ENCODE measurements around the gene SPP2. TPM values are rescaled to one million over a fixed set of nuclear protein-coding genes. Genes with fewer than 3 reads are reported as not detected.

SPP2 gene
- total and polyA plus RNA-seq, 9 of the 15 experiments (the other 6 are each of a cell fraction or from before 2014, with no cell fraction given): not detected

DNA sequence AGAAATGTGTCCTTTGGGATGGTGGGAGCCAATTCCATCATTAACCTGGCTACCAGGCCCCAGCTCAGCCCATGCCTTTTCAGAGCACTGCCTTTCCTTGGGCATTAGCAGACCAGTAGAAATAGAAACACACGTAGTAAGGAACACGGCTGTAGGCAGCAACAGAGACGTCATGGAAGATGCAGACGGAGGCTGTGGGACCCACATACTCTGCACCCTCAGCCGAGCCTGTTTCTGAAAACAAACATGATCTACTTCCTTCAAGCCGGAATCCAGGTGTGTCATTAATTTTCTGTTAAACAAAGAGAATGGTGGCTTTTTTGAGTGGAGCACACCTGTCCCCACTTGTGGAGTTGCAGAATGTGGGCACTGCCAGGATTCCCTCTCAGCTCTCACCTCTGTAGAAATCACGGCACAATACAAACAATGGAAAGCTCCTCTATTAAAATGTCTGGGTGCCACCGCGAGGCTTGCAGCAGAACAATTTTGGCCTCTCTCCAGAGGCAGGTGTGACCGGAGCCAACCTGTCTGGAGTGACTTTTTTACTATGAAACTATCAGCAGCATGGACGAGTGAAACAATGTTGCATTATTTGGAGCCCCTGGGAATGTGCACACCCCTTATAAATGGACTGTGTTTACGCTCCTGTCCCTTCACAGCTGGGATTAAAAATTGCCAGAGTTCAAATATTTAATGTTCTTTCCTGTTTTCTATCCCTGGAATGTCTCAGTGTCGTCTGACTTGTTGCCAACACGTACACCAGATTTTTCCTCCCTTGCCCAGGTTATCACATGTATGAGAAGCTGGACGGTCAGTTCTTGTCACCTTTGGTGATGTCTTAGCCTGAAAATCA lies 31.7 kb downstream of the SPP2 start:
- H3K36me3 ChIP-seq (ENCODE audit: control insufficient read depth, insufficient read depth, low read length): no peaks in the 10 kb centered on the region
- no peak overlapping the region for H3K4me3 ChIP-seq
- no peaks in the 10 kb centered on the region for H3K9me1 ChIP-seq (ENCODE audit: control insufficient read depth, insufficient read depth, low read length)
- no peak overlapping the region for H3K27ac ChIP-seq (ENCODE audit: extremely low read depth, low read depth, low read length)
- ATAC-seq (no peak), DNase-seq (ENCODE audit: extremely low read depth in 1 of 4, low spot score in 3 of 4) (no peak), FAIRE-seq (no peak)
- in situ Hi-C loops (cut with MboI): no loop called here
- ChIA-PET CTCF (ENCODE audit: low intra/inter-chr PET ratio) (no interaction called here), POLR2A (no interaction called here)
- no peaks in the 10 kb centered on the region for H3K9me3 ChIP-seq (replicated peaks; ENCODE audit: control insufficient read depth, insufficient read depth, low read depth, low read length)
- WGBS (ENCODE audit: insufficient coverage, low coverage, missing lambda C conversion rate): 2% methylated on average over 13 of the region's 15 CpGs
- TF ChIP-seq ETV1 (tag; conservative IDR thresholded peaks at IDR 0.05; ENCODE audit: low read depth) (no peak), MAFF (IDR thresholded peaks at IDR 0.05; ENCODE audit: low read length) (no peak), IRF2 (CRISPR knock-in tag; IDR thresholded peaks at IDR 0.05) (no peak), CCAR2 (IDR thresholded peaks at IDR 0.05; ENCODE audit: low read depth, low read length) (no peak), SMARCC2 (IDR thresholded peaks at IDR 0.05; ENCODE audit: low read depth) (no peak), RFX7 (CRISPR knock-in tag; IDR thresholded peaks at IDR 0.05) (no peak), FOXK2 (conservative IDR thresholded peaks at IDR 0.05 in 1 of 2, IDR thresholded peaks at IDR 0.05 in 1 of 2; ENCODE audit: low read depth in 2 of 2) (no peak), NFXL1 (CRISPR knock-in tag; IDR thresholded peaks at IDR 0.05) (no peak), ZNF778 (CRISPR knock-in tag; IDR thresholded peaks at IDR 0.05) (no peak), ASH1L (IDR thresholded peaks at IDR 0.05; ENCODE audit: borderline replicate concordance, low read depth, partially characterized antibody) (no peak), XRCC3 (IDR thresholded peaks at IDR 0.05) (no peak), DPF2 (IDR thresholded peaks at IDR 0.05) (no peak), FOXA1 (IDR thresholded peaks at IDR 0.05; ENCODE audit: borderline replicate concordance) (no peak), SRSF9 (IDR thresholded peaks at IDR 0.05; ENCODE audit: borderline replicate concordance, low read depth, low read length) (no peak), CBX2 (IDR thresholded peaks at IDR 0.05; ENCODE audit: insufficient read depth, low read length, poor library complexity, severe bottlenecking) (no peak)
- TF ChIP-seq, protein P1, sequence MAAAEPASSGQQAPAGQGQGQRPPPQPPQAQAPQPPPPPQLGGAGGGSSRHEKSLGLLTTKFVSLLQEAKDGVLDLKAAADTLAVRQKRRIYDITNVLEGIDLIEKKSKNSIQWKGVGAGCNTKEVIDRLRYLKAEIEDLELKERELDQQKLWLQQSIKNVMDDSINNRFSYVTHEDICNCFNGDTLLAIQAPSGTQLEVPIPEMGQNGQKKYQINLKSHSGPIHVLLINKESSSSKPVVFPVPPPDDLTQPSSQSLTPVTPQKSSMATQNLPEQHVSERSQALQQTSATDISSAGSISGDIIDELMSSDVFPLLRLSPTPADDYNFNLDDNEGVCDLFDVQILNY (CRISPR knock-in tag; IDR thresholded peaks at IDR 0.05): no peak
- TF ChIP-seq, protein P2, sequence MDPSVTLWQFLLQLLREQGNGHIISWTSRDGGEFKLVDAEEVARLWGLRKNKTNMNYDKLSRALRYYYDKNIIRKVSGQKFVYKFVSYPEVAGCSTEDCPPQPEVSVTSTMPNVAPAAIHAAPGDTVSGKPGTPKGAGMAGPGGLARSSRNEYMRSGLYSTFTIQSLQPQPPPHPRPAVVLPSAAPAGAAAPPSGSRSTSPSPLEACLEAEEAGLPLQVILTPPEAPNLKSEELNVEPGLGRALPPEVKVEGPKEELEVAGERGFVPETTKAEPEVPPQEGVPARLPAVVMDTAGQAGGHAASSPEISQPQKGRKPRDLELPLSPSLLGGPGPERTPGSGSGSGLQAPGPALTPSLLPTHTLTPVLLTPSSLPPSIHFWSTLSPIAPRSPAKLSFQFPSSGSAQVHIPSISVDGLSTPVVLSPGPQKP (CRISPR knock-in tag; IDR thresholded peaks at IDR 0.05): no peak
- TF ChIP-seq, protein P3, sequence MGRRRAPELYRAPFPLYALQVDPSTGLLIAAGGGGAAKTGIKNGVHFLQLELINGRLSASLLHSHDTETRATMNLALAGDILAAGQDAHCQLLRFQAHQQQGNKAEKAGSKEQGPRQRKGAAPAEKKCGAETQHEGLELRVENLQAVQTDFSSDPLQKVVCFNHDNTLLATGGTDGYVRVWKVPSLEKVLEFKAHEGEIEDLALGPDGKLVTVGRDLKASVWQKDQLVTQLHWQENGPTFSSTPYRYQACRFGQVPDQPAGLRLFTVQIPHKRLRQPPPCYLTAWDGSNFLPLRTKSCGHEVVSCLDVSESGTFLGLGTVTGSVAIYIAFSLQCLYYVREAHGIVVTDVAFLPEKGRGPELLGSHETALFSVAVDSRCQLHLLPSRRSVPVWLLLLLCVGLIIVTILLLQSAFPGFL (CRISPR knock-in tag; IDR thresholded peaks at IDR 0.05): no peak
- H4K20me1 ChIP-seq (replicated peaks; ENCODE audit: control insufficient read depth, insufficient read depth, low read length): no peaks in the 10 kb centered on the region
- no TSS peak for BruUV-seq (replicated peaks)
- no peaks in the 10 kb centered on the region for H3K27me3 ChIP-seq (ENCODE audit: control insufficient read depth in 2 of 2, insufficient read depth in 2 of 2, low read length in 2 of 2)
- intact Hi-C loops (cut with micrococcal nuclease): no loop called here
- no peak overlapping the region for H3K4me2 ChIP-seq (ENCODE audit: insufficient read depth, low read length)
- H3K9ac ChIP-seq (ENCODE audit: insufficient read depth in 1 of 2, low read depth in 2 of 2, low read length in 2 of 2): no peak overlapping the region
- H3K79me2 ChIP-seq (ENCODE audit: control insufficient read depth, insufficient read depth, low read length): no peaks in the 10 kb centered on the region
- no peaks in the 10 kb centered on the region for H3K4me1 ChIP-seq (replicated peaks in 1 of 2; ENCODE audit: control insufficient read depth in 2 of 2, insufficient read depth in 2 of 2, low read length in 2 of 2)
- no peak overlapping the region for H2AFZ ChIP-seq (ENCODE audit: low read depth, low read length)

All from K562 (cell line).